GM19023 (cell line): ENCODE data around the gene CCNE1.

Experiments used
- ATAC-seq: cut with Tn5 transposase; IDR thresholded peaks from one replicate; pipeline ENCODE4 v1.9.1; 2021; ENCODE audit warnings: mild to moderate bottlenecking, moderate library complexity; ENCODE audit not compliant: unreplicated experiment

Gene CCNE1

DNA sequence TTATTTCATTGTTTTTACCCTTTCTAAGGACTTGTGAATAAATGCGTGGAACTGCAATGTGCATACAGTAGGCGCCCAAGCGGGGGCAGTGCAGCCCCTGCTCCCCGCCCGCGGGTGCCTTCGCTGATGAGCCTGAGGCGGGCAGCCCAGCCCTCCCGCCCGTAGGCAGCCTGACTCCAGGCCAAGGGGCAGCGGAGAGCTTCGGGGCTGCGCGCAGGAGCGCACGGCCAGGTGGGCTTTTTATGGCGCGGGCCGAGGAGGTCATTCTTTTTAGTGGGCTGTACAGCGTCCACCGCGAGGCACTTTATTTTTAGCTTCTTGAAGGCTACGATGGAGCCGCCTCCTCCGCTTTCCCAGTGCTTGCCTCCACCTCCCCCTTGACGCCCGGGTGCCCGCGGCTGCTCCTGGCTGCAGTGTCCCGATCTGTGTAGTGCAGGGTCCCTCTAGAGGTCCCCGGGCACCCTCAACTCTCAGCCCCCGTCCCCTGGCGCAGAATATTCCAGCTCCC lies 60.5 kb downstream of the CCNE1 start:
- no peak for ATAC-seq

DNA sequence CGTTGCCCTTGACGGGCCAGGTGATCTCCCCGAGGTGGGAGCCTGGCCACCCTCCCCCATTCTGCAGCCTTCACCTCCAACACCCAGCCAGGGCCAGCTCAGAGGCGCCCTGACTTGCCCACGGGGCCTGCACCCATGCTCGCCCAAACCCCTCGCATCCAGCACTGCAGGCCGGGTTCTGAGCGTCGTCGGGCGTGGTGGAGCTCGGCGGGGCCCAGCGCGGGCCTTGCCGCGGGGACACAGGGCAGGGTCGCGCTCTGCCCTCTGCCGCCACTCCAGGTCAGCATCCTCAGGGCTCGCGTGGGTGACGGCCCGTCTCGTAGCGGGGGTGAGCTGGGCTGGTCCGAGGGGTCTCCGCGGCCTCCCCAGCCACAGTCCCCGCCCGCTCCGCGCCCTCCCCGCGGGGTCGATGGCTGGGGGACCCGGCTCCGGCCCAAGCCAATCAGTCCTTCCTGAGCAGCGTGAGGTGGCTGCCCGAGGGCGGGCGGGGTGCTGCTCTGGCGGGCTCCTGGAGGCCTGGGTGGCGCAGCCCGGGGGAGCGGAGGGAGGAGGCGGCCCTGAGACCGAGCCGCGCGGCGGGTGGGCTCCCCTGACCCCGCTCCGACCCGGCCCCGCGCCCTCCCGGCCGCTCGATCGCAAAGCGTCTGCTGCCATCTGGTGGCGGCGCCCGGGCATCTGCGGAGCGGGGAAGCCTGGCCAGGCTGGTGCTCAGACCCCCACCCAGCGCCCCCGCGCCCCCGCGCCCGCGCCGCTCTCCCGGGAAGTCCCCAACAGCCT lies 61.4 kb downstream of the CCNE1 start:
- peak; percentile 76 for ATAC-seq
